ENCODE results near the gene CSNK2A3. TPM values are rescaled to one million over a fixed set of nuclear protein-coding genes. Genes with fewer than 3 reads are reported as not detected.

Gene CSNK2A3
- total RNA-seq, 1 experiment from 2014 or later, result 1.4 TPM

DNA sequence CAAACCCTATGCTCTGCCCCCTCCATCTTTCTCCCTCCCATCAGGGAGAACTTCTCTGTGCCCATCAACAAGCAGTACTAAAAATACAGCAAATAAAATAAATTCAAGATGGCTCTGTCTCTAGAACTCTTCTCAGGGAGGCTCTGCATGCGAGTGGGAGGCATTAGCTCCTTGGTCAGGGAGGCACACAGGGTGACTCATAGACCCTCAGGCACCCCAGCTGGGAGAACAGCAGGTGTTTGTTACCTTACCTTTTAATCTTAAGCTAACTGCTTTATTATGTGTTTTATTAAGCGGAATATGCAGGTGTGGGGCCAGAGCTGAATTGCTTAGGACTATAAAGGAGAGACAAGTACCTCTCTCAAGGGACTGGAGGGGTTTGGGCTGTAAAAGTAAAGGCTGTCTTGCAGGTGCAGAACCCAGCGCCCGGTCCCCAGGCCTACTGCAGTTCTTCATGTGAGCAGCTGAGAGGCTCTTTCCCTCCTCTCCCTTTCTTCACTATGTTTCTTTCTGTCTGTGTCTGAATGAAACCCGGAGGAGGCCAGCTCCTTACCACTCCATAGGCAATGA, 20.8 kb downstream of the CSNK2A3 start:
- peaks cover 21% of the 10 kb centered on the region for H3K4me1 Mint-ChIP-seq
- POLR2A ChIA-PET, result interaction anchor here (0.6 kb wide), 1 partner anchor 38 kb away, joined by 3 read pairs; no protein-coding TSS in a partner anchor
- no peaks in the 10 kb centered on the region for H3K36me3 Mint-ChIP-seq
- DNase-seq (ENCODE audit: low spot score) (no peak), ATAC-seq (peak; percentile 76)
- no peak overlapping the region for H3K27ac Mint-ChIP-seq
- no peaks in the 10 kb centered on the region; the same call in 1 of the 2 replicates for H3K27me3 Mint-ChIP-seq (ENCODE audit: low read depth)
- H3K4me3 Mint-ChIP-seq, result no peak overlapping the region
- no peaks in the 10 kb centered on the region for H3K9me3 Mint-ChIP-seq
- TF ChIP-seq, protein P1, sequence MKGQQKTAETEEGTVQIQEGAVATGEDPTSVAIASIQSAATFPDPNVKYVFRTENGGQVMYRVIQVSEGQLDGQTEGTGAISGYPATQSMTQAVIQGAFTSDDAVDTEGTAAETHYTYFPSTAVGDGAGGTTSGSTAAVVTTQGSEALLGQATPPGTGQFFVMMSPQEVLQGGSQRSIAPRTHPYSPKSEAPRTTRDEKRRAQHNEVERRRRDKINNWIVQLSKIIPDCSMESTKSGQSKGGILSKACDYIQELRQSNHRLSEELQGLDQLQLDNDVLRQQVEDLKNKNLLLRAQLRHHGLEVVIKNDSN (CRISPR knock-in tag; IDR thresholded peaks at IDR 0.05), result no peak
- no peak for TF ChIP-seq TCF7 (CRISPR knock-in tag; IDR thresholded peaks at IDR 0.05; ENCODE audit: low read depth)
- TF ChIP-seq USF2 (CRISPR knock-in tag; IDR thresholded peaks at IDR 0.05), result no peak
- TF ChIP-seq ZNF232 (CRISPR knock-in tag; IDR thresholded peaks at IDR 0.05), result no peak
- no peak for TF ChIP-seq ELF4 (CRISPR knock-in tag; IDR thresholded peaks at IDR 0.05; ENCODE audit: low read depth)
- TF ChIP-seq JAZF1 (CRISPR knock-in tag; IDR thresholded peaks at IDR 0.05), result no peak
- TF ChIP-seq ZBTB21 (CRISPR knock-in tag; IDR thresholded peaks at IDR 0.05; ENCODE audit: borderline replicate concordance), result no peak
- no peak for TF ChIP-seq PREB (CRISPR knock-in tag; IDR thresholded peaks at IDR 0.05; ENCODE audit: borderline replicate concordance)
- no peak for TF ChIP-seq IRF1 (CRISPR knock-in tag; IDR thresholded peaks at IDR 0.05)
- no peak for TF ChIP-seq CREB1 (CRISPR knock-in tag; IDR thresholded peaks at IDR 0.05)
- no peak for TF ChIP-seq TEAD1 (CRISPR knock-in tag; IDR thresholded peaks at IDR 0.05)
- no peak for TF ChIP-seq SP1 (CRISPR knock-in tag; conservative IDR thresholded peaks at IDR 0.05)
- no peak for TF ChIP-seq MYBL2 (CRISPR knock-in tag; IDR thresholded peaks at IDR 0.05)
- no peak for TF ChIP-seq SOX15 (CRISPR knock-in tag; IDR thresholded peaks at IDR 0.05)
- TF ChIP-seq, protein P2, sequence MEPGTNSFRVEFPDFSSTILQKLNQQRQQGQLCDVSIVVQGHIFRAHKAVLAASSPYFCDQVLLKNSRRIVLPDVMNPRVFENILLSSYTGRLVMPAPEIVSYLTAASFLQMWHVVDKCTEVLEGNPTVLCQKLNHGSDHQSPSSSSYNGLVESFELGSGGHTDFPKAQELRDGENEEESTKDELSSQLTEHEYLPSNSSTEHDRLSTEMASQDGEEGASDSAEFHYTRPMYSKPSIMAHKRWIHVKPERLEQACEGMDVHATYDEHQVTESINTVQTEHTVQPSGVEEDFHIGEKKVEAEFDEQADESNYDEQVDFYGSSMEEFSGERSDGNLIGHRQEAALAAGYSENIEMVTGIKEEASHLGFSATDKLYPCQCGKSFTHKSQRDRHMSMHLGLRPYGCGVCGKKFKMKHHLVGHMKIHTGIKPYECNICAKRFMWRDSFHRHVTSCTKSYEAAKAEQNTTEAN (CRISPR knock-in tag; IDR thresholded peaks at IDR 0.05), result no peak
- CTCF ChIA-PET, result interaction anchor here (1.5 to 1.8 kb wide), 2 partner anchors 14 to 304 kb away, joined by 4 to 5 read pairs; no protein-coding TSS in a partner anchor

- ChIA-PET CTCF (no interaction called here), POLR2A (no interaction called here)
- no peak overlapping the region for H3K4me3 Mint-ChIP-seq
- no peak overlapping the region for H3K27ac Mint-ChIP-seq
- H3K9me3 Mint-ChIP-seq, result no peaks in the 10 kb centered on the region
- H3K27me3 Mint-ChIP-seq (ENCODE audit: low read depth), result no peaks in the 10 kb centered on the region
- peaks cover 4% of the 10 kb centered on the region; the same call in 1 of the 2 replicates for H3K36me3 Mint-ChIP-seq
- DNase-seq (ENCODE audit: low spot score), result no peak
- H3K4me1 Mint-ChIP-seq, result peaks cover 11% of the 10 kb centered on the region; the same call in 1 of the 2 replicates
- ATAC-seq, result no peak
- TF ChIP-seq IRF2 (CRISPR knock-in tag; IDR thresholded peaks at IDR 0.05; ENCODE audit: borderline replicate concordance, low read depth), result no peak
- no peak for TF ChIP-seq ZSCAN18 (CRISPR knock-in tag; IDR thresholded peaks at IDR 0.05)
- TF ChIP-seq USF2 (CRISPR knock-in tag; IDR thresholded peaks at IDR 0.05), result no peak
- TF ChIP-seq NR3C1 (CRISPR knock-in tag; conservative IDR thresholded peaks at IDR 0.05; ENCODE audit: low read depth), result no peak
These were observed 23.8 kb downstream of the CSNK2A3 start for GRCh38 chr11:11329062-11329806.
